Activated CD8-positive, alpha-beta memory T cell treated with anti-CD3 and anti-CD28 coated beads for 1 hour (primary cell): ENCODE data around the gene ARSB.
"Not testable (repeated sequence)": the region's sequence is repeated elsewhere in the genome, so short reads cannot be mapped to it uniquely, and the experiment has no call there.

Experiments used
- DNase-seq, 2 donors: peaks; one replicate each; pipeline ENCODE4 v3.0.0-alpha.2; 2020; ENCODE audit warnings: low read depth in 1 of 2; ENCODE audit errors: extremely low read depth in 1 of 2

ARSB gene

GRCh38 chr5:78997090-78997489 is 12.0 kb upstream of the ARSB start:
- DNase-seq = no peak

- DNase-seq = no peak
These were observed 10.5 kb upstream of the ARSB start for GRCh38 chr5:78995521-78996007.

GRCh38 chr5:78993165-78993564 is 8.1 kb upstream of the ARSB start:
- DNase-seq = no peak

- DNase-seq = no peak
These were observed 7.0 kb upstream of the ARSB start for GRCh38 chr5:78992146-78992545.

- no peak for DNase-seq
These were observed 4.0 kb upstream of the ARSB start for GRCh38 chr5:78989080-78989479.

- no peak for DNase-seq
These were observed 664 bp upstream of the ARSB start for GRCh38 chr5:78985725-78986223.

GRCh38 chr5:78984439-78985115 is 533 bp downstream of the ARSB start:
- peak; percentile 30 to 66 for DNase-seq

- DNase-seq = no peak
These were observed 1.3 kb downstream of the ARSB start for GRCh38 chr5:78983601-78984438.

- DNase-seq = not testable (repeated sequence)
These were observed 1.9 kb downstream of the ARSB start for GRCh38 chr5:78983194-78983593.

- DNase-seq = no peak
These were observed 5.2 kb downstream of the ARSB start for GRCh38 chr5:78979909-78980308.

GRCh38 chr5:78979117-78979742 is 5.9 kb downstream of the ARSB start:
- no peak for DNase-seq

- no peak for DNase-seq
These were observed 10.1 kb downstream of the ARSB start for GRCh38 chr5:78975035-78975434.

GRCh38 chr5:78974601-78975000 is 10.5 kb downstream of the ARSB start:
- no peak for DNase-seq

- no peak for DNase-seq
These were observed 11.1 kb downstream of the ARSB start for GRCh38 chr5:78974011-78974410.

- no peak for DNase-seq
These were observed 12.3 kb downstream of the ARSB start for GRCh38 chr5:78972654-78973428.

GRCh38 chr5:78971998-78972397 is 13.1 kb downstream of the ARSB start:
- DNase-seq = no peak

GRCh38 chr5:78968781-78969180 is 16.3 kb downstream of the ARSB start:
- no peak for DNase-seq

- no peak for DNase-seq
These were observed 20.2 kb downstream of the ARSB start for GRCh38 chr5:78964889-78965288.

GRCh38 chr5:78961743-78962142 is 23.4 kb downstream of the ARSB start:
- no peak for DNase-seq

- DNase-seq = no peak
These were observed 25.3 kb downstream of the ARSB start for GRCh38 chr5:78959767-78960166.
